Activated CD4-positive, alpha-beta T cell treated with anti-CD3 and anti-CD28 coated beads for 48 hours (primary cell): ENCODE results near the gene GMNC.
A peak's percentile ranks its signal among the peaks of the same experiment; 100 is the strongest.

Source experiments
- DNase-seq: peaks from one replicate; pipeline ENCODE4 v3.0.0-alpha.2; 2020

Gene GMNC

DNA sequence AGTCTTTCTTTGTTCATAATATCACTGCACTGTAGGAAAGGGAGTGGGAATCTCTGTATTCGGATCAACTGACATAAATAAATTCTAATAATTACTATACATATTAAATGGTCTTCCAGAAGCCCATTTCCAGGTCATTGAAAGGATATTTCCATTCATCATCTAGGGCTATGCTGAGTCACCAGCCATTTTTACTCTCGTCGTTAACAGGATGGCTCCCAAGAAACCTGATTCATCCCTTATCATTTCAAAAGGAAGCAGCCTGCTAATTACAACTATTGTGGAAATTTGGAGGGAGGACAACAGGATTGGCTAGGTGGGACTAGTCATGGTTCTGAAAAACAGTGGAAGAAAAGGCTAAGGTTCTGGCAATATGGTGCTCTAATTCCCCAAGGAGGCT is 13.6 kb downstream of the GMNC start:
- no peak for DNase-seq

DNA sequence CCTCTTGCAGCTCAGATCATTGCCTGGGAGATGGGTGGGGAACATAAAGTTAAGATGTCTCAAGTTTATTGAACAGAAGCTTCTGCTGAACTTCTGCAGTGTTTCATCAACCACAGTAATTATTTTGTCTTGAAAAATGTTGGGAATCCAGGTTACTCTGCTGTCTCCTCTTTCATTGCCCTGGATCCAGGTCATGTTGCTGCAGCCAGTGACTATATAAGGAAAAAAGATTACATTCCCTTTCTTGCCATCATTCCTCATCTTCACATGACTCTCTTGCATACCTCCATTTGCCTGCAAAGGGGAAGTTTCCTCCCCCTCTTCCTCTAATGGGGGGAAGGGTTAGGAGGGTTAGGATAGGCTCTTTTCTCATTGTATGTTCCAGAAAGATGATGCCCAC is 15.1 kb downstream of the GMNC start:
- DNase-seq: no peak

DNA sequence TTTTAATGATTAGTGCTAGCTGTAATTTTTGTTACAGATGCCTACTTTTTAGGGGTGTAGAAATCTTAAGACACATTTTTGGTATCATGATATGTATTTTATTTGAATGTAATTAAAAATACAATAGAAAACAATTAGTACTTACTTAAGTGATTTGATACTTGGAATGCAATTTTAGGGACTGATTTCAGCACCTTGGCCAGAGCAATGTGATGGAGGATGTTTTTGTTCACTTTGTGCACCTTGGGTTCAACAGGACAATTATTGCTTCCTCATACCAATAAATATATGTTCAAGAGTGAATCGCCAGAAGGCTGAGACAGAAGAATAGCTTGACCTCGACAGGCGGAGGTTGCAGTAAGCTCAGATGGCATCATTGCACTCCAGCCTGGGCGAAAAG is 22.3 kb downstream of the GMNC start:
- no peak for DNase-seq

DNA sequence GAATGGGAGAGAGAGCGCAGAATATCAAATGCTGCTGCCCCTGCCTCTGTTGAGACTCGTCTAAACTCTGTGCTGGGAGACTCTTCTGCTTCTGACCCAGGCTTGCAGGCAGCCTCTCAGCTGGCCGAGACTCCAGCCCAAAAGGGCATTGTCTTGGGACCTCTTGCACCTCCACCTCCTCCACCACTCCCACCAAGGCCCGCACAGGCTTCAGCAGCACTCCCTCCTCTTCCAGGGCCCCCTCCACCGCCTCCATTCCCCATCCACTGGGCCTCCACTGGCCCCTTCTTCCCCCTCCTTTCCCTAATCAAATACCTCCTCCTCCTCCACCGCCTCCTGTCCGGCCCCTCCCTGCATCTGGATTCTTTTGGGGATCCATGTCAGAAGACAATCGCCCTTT is 31.3 kb downstream of the GMNC start:
- DNase-seq: no peak

DNA sequence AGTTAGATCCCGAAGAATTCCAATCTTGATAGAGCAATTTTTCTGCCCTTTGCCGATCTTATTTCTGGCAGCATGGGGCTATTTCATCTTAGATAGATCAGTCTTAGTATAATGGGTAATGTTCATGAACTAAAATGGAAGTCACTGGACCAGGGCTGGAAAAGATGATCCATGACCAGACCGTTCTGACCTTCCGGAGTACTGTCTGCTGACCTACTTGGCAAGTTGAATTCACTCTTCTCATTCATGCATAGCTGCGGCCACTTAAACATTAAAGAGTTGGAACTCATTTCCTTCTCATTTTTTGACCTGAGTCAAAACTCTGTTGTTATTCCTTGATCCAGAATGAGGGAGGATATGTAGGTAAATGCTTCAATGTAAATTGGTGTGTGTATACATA is 32.5 kb downstream of the GMNC start:
- DNase-seq: no peak

DNA sequence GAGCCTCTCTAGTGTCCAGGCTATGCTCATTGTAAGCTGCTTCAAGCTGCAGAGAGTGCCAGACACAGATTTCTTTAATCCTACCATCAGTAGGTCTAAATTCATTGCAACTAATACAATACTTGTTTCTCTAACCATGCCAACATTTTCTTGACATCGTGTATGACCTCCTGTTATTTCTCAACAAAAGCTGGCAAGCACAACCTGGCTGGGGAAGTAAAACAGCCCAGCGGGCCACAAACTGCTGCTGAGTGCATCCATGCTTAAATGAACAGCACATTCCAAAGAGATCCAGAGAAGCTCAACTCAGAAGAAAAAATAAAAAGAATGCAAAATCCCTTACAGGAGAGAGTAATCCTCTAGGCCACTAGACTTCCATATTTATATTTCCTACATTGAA is 36.5 kb downstream of the GMNC start:
- no peak for DNase-seq

DNA sequence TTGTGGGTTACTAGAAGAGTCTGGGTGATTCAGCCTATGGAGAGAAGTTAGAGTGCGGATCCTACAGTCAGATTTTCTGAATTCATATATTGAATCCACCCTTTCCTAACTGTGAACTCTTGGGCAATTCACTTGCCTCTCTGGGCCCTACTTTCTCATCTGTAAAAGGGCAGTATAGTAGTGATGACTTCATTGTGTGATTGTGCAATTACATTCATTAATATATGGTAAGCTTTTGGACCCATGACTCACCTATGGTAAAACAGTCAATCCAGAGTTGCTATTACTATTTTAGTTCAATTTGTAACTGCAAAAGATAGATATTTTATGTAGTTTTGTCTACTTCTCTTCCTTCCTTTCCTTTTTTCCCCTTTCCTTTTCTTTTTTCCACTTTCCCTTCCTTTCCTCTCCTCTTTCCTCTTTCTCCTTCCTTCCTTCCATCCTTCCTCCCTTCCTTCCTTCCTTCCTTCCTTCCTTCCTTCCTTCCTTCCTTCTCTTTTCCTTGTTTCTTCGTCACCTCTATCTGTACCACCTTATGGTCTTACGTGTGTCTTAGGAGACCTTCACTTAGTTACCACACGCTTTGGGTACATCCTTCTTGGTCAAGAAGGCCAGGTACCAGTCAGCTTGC is 37.0 kb downstream of the GMNC start:
- no peak for DNase-seq

DNA sequence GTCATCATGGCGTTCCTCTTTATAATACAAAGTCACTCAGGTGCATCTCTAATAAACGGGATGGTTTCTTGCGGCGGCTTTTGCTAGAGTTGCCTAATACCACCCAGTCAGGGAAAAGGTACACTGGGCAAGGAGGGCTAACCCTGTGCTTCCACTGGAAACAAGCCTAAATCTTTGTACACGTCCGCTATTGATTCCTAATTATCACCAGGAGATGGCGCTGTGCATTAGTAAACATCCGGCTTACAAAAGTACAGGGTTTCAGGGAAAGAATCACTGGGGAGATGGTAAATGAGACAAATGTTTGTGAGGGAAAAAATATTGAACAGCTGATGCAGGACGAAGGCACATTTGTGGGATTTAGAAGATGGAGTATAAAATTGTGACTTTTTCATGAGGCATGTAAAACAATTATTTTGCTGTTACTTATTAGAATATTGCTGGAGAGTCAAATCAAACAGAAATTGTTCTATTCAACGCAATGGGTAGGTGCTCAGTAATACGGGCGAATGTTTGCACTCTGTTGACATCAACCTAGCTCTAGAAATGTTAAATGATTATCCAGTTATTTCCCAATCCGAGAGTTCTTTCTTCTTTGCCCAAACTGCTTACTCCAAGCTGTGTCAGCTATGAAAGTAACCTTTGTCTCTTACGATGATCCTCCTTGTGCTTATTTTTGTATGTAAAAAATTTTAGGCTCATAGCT is 50.6 kb downstream of the GMNC start:
- DNase-seq: peak; percentile 8

DNA sequence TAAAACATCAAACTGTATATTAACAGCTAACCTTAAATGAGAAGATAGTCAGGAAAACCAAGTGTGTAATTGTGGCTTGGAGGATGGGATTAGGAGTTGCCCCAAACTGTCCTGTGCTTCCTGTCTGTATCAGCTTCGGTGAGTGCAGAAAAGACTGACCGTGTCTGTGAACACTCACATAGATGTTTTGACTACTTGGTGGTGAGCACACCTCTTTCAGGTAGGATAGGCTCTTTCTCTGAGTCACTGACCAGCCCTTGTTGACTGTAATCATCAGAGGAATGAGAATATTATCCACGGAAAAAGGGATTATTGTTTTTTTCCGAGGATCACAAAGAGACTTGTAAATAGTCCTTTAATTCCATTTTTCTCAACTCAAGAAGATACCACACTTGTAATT is 51.5 kb downstream of the GMNC start:
- no peak for DNase-seq

DNA sequence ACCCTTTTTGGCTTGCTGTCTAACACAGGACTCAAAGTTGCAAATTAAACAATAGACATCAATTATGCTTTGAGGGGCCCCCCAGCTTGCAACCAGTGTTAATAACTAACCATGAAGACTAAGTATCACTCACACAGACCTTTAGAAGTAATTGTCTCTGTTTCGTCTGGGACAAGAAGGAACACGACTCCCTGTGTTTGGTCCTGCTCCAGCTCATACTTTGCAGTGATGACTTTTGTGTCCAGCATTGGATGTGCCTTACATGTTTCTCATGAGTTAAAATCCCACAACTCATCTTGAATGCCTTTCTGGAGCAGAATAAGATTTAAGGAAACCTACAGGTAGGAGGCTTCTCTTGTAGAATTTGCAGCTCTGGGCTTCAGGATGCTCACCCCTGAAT is 53.1 kb downstream of the GMNC start:
- no peak for DNase-seq

DNA sequence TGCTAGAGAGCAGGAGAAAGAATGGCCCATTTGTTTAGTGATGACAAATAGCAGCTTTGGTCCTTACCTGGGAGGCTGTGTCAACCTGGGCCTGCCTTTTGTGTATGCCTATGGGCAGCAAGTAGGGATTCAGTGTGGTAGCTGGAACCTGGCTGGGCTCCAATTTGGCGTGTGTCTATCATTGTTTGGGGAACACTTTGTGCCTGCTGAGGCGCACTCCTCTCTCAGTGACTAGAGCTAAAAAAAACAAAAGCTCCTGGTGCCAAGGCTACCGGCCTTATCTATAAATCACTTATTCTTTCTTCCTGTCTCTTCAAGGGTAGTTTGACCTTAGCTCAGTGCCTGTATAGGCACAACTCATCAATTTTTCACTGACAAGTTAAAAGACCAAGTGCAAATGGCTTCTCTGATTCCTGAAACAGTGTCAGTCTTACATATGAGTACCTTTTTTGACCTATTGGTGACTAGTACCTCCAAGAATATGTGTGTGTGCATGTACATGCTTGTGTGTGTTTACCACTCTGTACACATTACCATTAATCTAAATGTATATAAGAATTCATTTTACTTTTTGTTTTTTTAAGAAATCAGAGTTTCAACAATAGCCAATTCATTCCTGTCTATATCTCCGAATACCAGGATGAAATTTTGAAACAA is 54.6 kb downstream of the GMNC start:
- DNase-seq: no peak
